Upper lobe of left lung (tissue), 4 donors: ENCODE data around the gene GAD1.

Experiments
- POLR2A ChIP-seq, 4 donors: fragments of 450-650 bp; IDR thresholded peaks; one replicate each; pipeline ENCODE4 v1.5.1; 2016 to 2017; ENCODE audit warnings: antibody characterized with exemption in 4 of 4, mild to moderate bottlenecking in 2 of 4
- TF ChIP-seq, protein P1 (sequence below), 6 experiments: fragments of 450-650 bp in 4 of 6; fragments of 200-600 bp in 2 of 6; sonication (generic) in 2 of 6; IDR thresholded peaks; one replicate each; pipeline ENCODE4 v1.5.1; 2016 to 2019; ENCODE audit warnings: antibody characterized with exemption in 6 of 6

GRCh38 chr2:170887496-170887895 is 70.8 kb downstream of the GAD1 start:
- TF ChIP-seq, protein P1, sequence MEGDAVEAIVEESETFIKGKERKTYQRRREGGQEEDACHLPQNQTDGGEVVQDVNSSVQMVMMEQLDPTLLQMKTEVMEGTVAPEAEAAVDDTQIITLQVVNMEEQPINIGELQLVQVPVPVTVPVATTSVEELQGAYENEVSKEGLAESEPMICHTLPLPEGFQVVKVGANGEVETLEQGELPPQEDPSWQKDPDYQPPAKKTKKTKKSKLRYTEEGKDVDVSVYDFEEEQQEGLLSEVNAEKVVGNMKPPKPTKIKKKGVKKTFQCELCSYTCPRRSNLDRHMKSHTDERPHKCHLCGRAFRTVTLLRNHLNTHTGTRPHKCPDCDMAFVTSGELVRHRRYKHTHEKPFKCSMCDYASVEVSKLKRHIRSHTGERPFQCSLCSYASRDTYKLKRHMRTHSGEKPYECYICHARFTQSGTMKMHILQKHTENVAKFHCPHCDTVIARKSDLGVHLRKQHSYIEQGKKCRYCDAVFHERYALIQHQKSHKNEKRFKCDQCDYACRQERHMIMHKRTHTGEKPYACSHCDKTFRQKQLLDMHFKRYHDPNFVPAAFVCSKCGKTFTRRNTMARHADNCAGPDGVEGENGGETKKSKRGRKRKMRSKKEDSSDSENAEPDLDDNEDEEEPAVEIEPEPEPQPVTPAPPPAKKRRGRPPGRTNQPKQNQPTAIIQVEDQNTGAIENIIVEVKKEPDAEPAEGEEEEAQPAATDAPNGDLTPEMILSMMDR (IDR thresholded peaks at IDR 0.05), result no peak
- no peak for TF ChIP-seq POLR2A (IDR thresholded peaks at IDR 0.05)
